ENCODE measurements around the gene H2BK1.
A peak's percentile ranks its signal among the peaks of the same experiment; 100 is the strongest.

The H2BK1 gene

GRCh38 chr7:151225948-151226510 is 15.7 kb upstream of the H2BK1 start:
- no peak for TF ChIP-seq CTCF (conservative IDR thresholded peaks at IDR 0.05; ENCODE audit: control insufficient read depth, insufficient read depth, low read depth, low read length)
- peak overlapping the region; percentile 93 for H3K4me3 ChIP-seq (ENCODE audit: control insufficient read depth, low read depth, low read length)
- peak; percentile 40 for DNase-seq (ENCODE audit: low read depth)

GRCh38 chr7:151223728-151224127 is 13.4 kb upstream of the H2BK1 start:
- DNase-seq (ENCODE audit: low read depth): no peak
- TF ChIP-seq CTCF (conservative IDR thresholded peaks at IDR 0.05; ENCODE audit: control insufficient read depth, insufficient read depth, low read depth, low read length): no peak
- no peak overlapping the region for H3K4me3 ChIP-seq (ENCODE audit: control insufficient read depth, low read depth, low read length)

GRCh38 chr7:151218170-151218569 is 7.9 kb upstream of the H2BK1 start:
- TF ChIP-seq CTCF (conservative IDR thresholded peaks at IDR 0.05; ENCODE audit: control insufficient read depth, insufficient read depth, low read depth, low read length): no peak
- no peak for DNase-seq (ENCODE audit: low read depth)
- no peak overlapping the region for H3K4me3 ChIP-seq (ENCODE audit: control insufficient read depth, low read depth, low read length)

- no peak overlapping the region for H3K4me3 ChIP-seq (ENCODE audit: control insufficient read depth, low read depth, low read length)
- no peak for TF ChIP-seq CTCF (conservative IDR thresholded peaks at IDR 0.05; ENCODE audit: control insufficient read depth, insufficient read depth, low read depth, low read length)
- DNase-seq (ENCODE audit: low read depth): no peak
Measured at GRCh38 chr7:151215396-151215795, 5.1 kb upstream of the H2BK1 start.

GRCh38 chr7:151213826-151214225 is 3.5 kb upstream of the H2BK1 start:
- no peak for DNase-seq (ENCODE audit: low read depth)
- TF ChIP-seq CTCF (conservative IDR thresholded peaks at IDR 0.05; ENCODE audit: control insufficient read depth, insufficient read depth, low read depth, low read length): no peak
- H3K4me3 ChIP-seq (ENCODE audit: control insufficient read depth, low read depth, low read length): no peak overlapping the region

GRCh38 chr7:151212626-151213025 is 2.3 kb upstream of the H2BK1 start:
- no peak for TF ChIP-seq CTCF (conservative IDR thresholded peaks at IDR 0.05; ENCODE audit: control insufficient read depth, insufficient read depth, low read depth, low read length)
- H3K4me3 ChIP-seq (ENCODE audit: control insufficient read depth, low read depth, low read length): no peak overlapping the region
- no peak for DNase-seq (ENCODE audit: low read depth)

All from fibroblast of mammary gland (primary cell).